ENCODE results near the gene CDK2AP2. TPM values are rescaled to one million over a fixed set of nuclear protein-coding genes. Genes with fewer than 3 reads are reported as not detected.

The CDK2AP2 gene
- total and polyA plus RNA-seq, 9 of the 15 experiments (the other 6 are each of a cell fraction or from before 2014, with no cell fraction given) = 4.4 to 47.4 (median 21.7) TPM

DNA sequence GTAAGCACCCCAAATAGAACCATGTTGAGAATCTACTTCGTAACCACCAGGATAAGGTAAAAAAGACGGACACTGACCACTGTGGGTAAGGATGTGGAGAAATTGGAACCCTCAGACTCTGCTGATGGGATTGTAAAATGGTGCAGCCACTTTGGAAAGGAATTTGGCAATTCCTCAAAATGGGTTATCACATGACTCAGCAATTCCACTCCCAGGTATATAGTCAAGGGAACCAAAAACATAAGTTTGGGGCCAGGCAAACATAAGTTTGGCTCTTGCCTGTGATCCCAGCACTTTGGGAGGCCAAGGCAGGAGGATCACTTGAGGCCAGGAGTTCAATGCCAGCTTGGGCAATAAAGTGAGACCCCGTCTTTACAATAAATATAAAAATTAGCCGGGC, 20.4 kb upstream of the CDK2AP2 start (continued):
- TF ChIP-seq MAFG (tag; conservative IDR thresholded peaks at IDR 0.05) (peak; percentile 94), NFE2L1 (tag; IDR thresholded peaks at IDR 0.05; ENCODE audit: borderline replicate concordance, low read depth) (peak; percentile 64), SP2 (IDR thresholded peaks at IDR 0.05; ENCODE audit: extremely low read depth, low read depth, low read length, poor library complexity, severe bottlenecking) (no peak), HDGF (IDR thresholded peaks at IDR 0.05) (no peak), ZNF695 (CRISPR knock-in tag; IDR thresholded peaks at IDR 0.05) (no peak), MEIS2 (IDR thresholded peaks at IDR 0.05; ENCODE audit: partially characterized antibody) (no peak), TAF9B (IDR thresholded peaks at IDR 0.05; ENCODE audit: partially characterized antibody) (no peak), ZNF316 (IDR thresholded peaks at IDR 0.05) (peak; percentile 94), MAFK (IDR thresholded peaks at IDR 0.05; ENCODE audit: low read length) (peak; percentile 84), NR2C2 (CRISPR knock-in tag; IDR thresholded peaks at IDR 0.05) (no peak), NR2C2 (tag; IDR thresholded peaks at IDR 0.05) (no peak), RAD51 (IDR thresholded peaks at IDR 0.05; ENCODE audit: borderline replicate concordance, low read depth) (no peak), KHSRP (IDR thresholded peaks at IDR 0.05) (no peak), NFIC (IDR thresholded peaks at IDR 0.05) (0 out of 2 replicates have a peak, but pooled peaks have one; percentile 12), TOE1 (IDR thresholded peaks at IDR 0.05; ENCODE audit: borderline replicate concordance) (0 out of 2 replicates have a peak, but pooled peaks have one; percentile 29), TOE1 (CRISPR knock-in tag; IDR thresholded peaks at IDR 0.05; ENCODE audit: borderline replicate concordance, low read depth) (no peak), RHOXF2B (CRISPR knock-in tag; conservative IDR thresholded peaks at IDR 0.05) (no peak), NR1H2 (CRISPR knock-in tag; IDR thresholded peaks at IDR 0.05) (no peak), IFI16 (CRISPR knock-in tag; IDR thresholded peaks at IDR 0.05) (no peak)
- TF ChIP-seq, protein P1, sequence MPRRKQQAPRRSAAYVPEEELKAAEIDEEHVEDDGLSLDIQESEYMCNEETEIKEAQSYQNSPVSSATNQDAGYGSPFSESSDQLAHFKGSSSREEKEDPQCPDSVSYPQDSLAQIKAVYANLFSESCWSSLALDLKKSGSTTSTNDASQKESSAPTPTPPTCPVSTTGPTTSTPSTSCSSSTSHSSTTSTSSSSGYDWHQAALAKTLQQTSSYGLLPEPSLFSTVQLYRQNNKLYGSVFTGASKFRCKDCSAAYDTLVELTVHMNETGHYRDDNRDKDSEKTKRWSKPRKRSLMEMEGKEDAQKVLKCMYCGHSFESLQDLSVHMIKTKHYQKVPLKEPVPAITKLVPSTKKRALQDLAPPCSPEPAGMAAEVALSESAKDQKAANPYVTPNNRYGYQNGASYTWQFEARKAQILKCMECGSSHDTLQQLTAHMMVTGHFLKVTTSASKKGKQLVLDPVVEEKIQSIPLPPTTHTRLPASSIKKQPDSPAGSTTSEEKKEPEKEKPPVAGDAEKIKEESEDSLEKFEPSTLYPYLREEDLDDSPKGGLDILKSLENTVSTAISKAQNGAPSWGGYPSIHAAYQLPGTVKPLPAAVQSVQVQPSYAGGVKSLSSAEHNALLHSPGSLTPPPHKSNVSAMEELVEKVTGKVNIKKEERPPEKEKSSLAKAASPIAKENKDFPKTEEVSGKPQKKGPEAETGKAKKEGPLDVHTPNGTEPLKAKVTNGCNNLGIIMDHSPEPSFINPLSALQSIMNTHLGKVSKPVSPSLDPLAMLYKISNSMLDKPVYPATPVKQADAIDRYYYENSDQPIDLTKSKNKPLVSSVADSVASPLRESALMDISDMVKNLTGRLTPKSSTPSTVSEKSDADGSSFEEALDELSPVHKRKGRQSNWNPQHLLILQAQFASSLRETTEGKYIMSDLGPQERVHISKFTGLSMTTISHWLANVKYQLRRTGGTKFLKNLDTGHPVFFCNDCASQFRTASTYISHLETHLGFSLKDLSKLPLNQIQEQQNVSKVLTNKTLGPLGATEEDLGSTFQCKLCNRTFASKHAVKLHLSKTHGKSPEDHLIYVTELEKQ (CRISPR knock-in tag; IDR thresholded peaks at IDR 0.05) = no peak
